ENCODE measurements around the gene R3HCC1L.

Gene R3HCC1L

DNA sequence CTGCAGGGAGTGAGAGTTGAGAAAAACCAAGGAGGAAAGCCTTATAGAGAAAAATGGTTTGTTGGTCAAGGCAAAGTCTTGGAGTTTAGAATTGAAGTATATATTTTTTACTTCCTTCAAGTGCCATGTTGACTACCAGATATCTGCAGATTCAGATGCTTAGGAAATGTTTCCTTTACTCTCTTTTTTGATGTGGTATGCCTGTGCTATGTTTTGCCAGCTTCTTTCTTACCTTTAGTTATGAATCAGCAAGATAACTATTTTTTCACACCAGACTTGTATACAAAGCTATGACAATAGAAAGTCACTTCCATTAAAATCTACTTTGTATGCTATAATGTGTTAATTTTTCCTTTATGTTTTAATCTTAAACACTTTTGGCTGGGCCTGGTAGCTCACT, 3.6 kb downstream of the R3HCC1L start:
- TF ChIP-seq RARB (CRISPR knock-in tag; IDR thresholded peaks at IDR 0.05) (no peak), TCF4 (CRISPR knock-in tag; IDR thresholded peaks at IDR 0.05; ENCODE audit: borderline replicate concordance) (no peak), ISL1 (CRISPR knock-in tag; IDR thresholded peaks at IDR 0.05) (no peak), ZFP3 (CRISPR knock-in tag; IDR thresholded peaks at IDR 0.05) (no peak)
- ATAC-seq = no peak

DNA sequence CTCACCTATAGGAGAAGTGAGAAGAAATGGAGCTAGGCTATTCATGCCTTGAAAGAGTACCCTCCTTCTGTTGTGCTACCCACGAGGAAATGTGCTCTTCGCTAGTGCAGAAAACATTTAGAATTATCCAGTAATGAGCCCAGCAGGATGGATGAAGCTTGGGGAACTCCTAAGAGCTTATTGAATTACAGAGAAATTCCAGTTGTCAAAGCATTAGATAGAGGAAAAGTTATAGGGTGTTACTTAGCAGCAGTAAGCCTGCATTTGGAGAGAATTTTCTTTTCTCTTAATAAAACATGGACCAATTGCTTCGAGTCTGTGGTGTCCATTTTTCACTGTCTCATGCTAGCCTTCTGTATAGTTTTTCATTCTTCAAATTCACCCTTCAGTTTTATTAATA, 5.0 kb downstream of the R3HCC1L start:
- TF ChIP-seq GLIS3 (CRISPR knock-in tag; IDR thresholded peaks at IDR 0.05) (no peak), ZNF565 (CRISPR knock-in tag; conservative IDR thresholded peaks at IDR 0.05; ENCODE audit: low read depth) (no peak), ESRRG (CRISPR knock-in tag; IDR thresholded peaks at IDR 0.05) (no peak), ZFP30 (CRISPR knock-in tag; IDR thresholded peaks at IDR 0.05) (no peak), ZNF70 (CRISPR knock-in tag; IDR thresholded peaks at IDR 0.05) (no peak), ISL1 (CRISPR knock-in tag; IDR thresholded peaks at IDR 0.05) (no peak), RARB (CRISPR knock-in tag; IDR thresholded peaks at IDR 0.05) (no peak), ARNTL (CRISPR knock-in tag; IDR thresholded peaks at IDR 0.05; ENCODE audit: borderline replicate concordance, low read depth) (no peak), ZNF8 (CRISPR knock-in tag; IDR thresholded peaks at IDR 0.05) (no peak), ZC3H10 (CRISPR knock-in tag; IDR thresholded peaks at IDR 0.05) (no peak), TOX (CRISPR knock-in tag; IDR thresholded peaks at IDR 0.05; ENCODE audit: borderline replicate concordance) (no peak), CSDC2 (CRISPR knock-in tag; IDR thresholded peaks at IDR 0.05) (no peak), ZFP3 (CRISPR knock-in tag; IDR thresholded peaks at IDR 0.05) (no peak), TCF4 (CRISPR knock-in tag; IDR thresholded peaks at IDR 0.05; ENCODE audit: borderline replicate concordance) (no peak)
- TF ChIP-seq, protein P1, sequence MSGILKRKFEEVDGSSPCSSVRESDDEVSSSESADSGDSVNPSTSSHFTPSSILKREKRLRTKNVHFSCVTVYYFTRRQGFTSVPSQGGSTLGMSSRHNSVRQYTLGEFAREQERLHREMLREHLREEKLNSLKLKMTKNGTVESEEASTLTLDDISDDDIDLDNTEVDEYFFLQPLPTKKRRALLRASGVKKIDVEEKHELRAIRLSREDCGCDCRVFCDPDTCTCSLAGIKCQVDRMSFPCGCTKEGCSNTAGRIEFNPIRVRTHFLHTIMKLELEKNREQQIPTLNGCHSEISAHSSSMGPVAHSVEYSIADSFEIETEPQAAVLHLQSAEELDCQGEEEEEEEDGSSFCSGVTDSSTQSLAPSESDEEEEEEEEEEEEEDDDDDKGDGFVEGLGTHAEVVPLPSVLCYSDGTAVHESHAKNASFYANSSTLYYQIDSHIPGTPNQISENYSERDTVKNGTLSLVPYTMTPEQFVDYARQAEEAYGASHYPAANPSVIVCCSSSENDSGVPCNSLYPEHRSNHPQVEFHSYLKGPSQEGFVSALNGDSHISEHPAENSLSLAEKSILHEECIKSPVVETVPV (CRISPR knock-in tag; IDR thresholded peaks at IDR 0.05) = no peak
- ATAC-seq = no peak

DNA sequence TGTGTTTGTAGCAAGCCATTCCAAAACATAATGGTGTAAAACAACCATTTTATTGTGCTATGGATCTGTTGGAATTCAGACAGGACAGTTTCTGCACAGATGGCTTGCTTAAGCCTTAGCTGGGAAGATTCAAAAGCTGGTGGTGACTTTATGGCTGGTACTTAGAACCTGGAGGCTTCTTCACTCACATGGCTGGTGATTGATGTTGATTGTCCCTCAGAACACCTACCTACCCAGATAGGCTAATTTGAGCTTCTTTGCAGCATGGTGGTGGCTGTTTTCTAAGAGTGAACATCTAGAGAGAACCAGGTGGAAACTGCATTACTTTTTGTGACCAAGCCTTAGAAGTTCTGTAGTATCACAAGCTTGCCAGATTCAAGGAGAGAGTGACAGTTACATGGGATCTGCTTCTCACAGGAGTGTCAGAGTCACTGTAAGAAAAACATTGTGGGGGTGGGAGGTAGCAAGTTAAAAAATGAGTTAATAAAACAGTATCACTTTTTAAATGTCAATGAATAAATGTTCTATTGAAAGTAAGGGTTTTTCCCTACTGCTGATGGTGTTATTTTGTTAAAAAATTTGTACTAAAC, 7.1 kb downstream of the R3HCC1L start:
- ATAC-seq = no peak
- TF ChIP-seq ISL1 (CRISPR knock-in tag; IDR thresholded peaks at IDR 0.05) = no peak
- no peak for TF ChIP-seq ZFP3 (CRISPR knock-in tag; IDR thresholded peaks at IDR 0.05)
- TF ChIP-seq ZNF70 (CRISPR knock-in tag; IDR thresholded peaks at IDR 0.05) = no peak
- no peak for TF ChIP-seq ZC3H10 (CRISPR knock-in tag; IDR thresholded peaks at IDR 0.05)
- TF ChIP-seq, protein P1 (CRISPR knock-in tag; IDR thresholded peaks at IDR 0.05) = no peak
- TF ChIP-seq BACH2 (CRISPR knock-in tag; IDR thresholded peaks at IDR 0.05; ENCODE audit: borderline replicate concordance) = no peak
- TF ChIP-seq, protein P2, sequence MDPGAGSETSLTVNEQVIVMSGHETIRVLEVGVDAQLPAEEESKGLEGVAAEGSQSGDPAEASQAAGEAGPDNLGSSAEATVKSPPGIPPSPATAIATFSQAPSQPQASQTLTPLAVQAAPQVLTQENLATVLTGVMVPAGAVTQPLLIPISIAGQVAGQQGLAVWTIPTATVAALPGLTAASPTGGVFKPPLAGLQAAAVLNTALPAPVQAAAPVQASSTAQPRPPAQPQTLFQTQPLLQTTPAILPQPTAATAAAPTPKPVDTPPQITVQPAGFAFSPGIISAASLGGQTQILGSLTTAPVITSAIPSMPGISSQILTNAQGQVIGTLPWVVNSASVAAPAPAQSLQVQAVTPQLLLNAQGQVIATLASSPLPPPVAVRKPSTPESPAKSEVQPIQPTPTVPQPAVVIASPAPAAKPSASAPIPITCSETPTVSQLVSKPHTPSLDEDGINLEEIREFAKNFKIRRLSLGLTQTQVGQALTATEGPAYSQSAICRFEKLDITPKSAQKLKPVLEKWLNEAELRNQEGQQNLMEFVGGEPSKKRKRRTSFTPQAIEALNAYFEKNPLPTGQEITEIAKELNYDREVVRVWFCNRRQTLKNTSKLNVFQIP (CRISPR knock-in tag; IDR thresholded peaks at IDR 0.05; ENCODE audit: borderline replicate concordance, low read depth) = no peak
- TF ChIP-seq SNAI2 (CRISPR knock-in tag; IDR thresholded peaks at IDR 0.05) = no peak
- TF ChIP-seq, protein P3, sequence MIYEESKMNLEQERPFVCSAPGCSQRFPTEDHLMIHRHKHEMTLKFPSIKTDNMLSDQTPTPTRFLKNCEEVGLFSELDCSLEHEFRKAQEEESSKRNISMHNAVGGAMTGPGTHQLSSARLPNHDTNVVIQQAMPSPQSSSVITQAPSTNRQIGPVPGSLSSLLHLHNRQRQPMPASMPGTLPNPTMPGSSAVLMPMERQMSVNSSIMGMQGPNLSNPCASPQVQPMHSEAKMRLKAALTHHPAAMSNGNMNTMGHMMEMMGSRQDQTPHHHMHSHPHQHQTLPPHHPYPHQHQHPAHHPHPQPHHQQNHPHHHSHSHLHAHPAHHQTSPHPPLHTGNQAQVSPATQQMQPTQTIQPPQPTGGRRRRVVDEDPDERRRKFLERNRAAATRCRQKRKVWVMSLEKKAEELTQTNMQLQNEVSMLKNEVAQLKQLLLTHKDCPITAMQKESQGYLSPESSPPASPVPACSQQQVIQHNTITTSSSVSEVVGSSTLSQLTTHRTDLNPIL (CRISPR knock-in tag; IDR thresholded peaks at IDR 0.05; ENCODE audit: low read depth) = no peak
- no peak for TF ChIP-seq OSR1 (CRISPR knock-in tag; IDR thresholded peaks at IDR 0.05)
- no peak for TF ChIP-seq ZNF565 (CRISPR knock-in tag; conservative IDR thresholded peaks at IDR 0.05; ENCODE audit: low read depth)
- no peak for TF ChIP-seq ZFP30 (CRISPR knock-in tag; IDR thresholded peaks at IDR 0.05)
- no peak for TF ChIP-seq CSDC2 (CRISPR knock-in tag; IDR thresholded peaks at IDR 0.05)

DNA sequence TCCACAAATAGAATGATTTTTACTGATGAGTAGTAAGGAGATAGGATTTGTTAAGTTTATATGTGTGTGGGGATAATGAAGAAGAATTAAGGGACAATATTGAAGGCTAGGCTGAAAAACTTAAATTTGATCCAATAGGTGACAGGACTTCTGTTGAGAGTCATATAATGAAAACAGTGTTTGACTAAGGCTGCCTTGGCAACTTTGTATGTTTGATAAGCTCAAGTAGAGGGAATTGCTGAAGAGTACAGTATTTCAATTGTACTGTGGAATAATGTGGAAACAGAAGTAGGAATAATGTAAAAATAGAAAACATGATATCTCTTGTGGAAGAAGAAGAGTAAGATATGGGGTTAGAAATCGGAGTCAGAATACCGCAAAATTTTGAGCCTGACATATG, 10.5 kb downstream of the R3HCC1L start:
- no peak for ATAC-seq
- TF ChIP-seq ZNF70 (CRISPR knock-in tag; IDR thresholded peaks at IDR 0.05) (no peak), ZNF8 (CRISPR knock-in tag; IDR thresholded peaks at IDR 0.05) (no peak), TCF4 (CRISPR knock-in tag; IDR thresholded peaks at IDR 0.05; ENCODE audit: borderline replicate concordance) (no peak), ZFP3 (CRISPR knock-in tag; IDR thresholded peaks at IDR 0.05) (no peak), PPARA (CRISPR knock-in tag; IDR thresholded peaks at IDR 0.05; ENCODE audit: borderline replicate concordance) (no peak), ZNF565 (CRISPR knock-in tag; conservative IDR thresholded peaks at IDR 0.05; ENCODE audit: low read depth) (no peak), ZC3H10 (CRISPR knock-in tag; IDR thresholded peaks at IDR 0.05) (no peak)
- TF ChIP-seq, protein P4, sequence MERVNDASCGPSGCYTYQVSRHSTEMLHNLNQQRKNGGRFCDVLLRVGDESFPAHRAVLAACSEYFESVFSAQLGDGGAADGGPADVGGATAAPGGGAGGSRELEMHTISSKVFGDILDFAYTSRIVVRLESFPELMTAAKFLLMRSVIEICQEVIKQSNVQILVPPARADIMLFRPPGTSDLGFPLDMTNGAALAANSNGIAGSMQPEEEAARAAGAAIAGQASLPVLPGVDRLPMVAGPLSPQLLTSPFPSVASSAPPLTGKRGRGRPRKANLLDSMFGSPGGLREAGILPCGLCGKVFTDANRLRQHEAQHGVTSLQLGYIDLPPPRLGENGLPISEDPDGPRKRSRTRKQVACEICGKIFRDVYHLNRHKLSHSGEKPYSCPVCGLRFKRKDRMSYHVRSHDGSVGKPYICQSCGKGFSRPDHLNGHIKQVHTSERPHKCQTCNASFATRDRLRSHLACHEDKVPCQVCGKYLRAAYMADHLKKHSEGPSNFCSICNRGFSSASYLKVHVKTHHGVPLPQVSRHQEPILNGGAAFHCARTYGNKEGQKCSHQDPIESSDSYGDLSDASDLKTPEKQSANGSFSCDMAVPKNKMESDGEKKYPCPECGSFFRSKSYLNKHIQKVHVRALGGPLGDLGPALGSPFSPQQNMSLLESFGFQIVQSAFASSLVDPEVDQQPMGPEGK (CRISPR knock-in tag; IDR thresholded peaks at IDR 0.05; ENCODE audit: borderline replicate concordance) = no peak
- TF ChIP-seq, protein P2 (CRISPR knock-in tag; IDR thresholded peaks at IDR 0.05; ENCODE audit: borderline replicate concordance, low read depth) = no peak
